ENCODE data around the gene DNAI2. TPM values are rescaled to one million over a fixed set of nuclear protein-coding genes. Genes with fewer than 3 reads are reported as not detected.

The DNAI2 gene
- total RNA-seq (under 1 TPM in 2 of 9 donors, not detected in 7; 0.06 to 0.14 TPM), polyA plus RNA-seq (under 1 TPM in 1 of 3 donors, not detected in 2; 0.26 TPM)
- long read RNA-seq, donor 1 = 0 reads
- long read RNA-seq, donor 2 = 0 reads
- long read RNA-seq, donor 3 = 0 reads
- long read RNA-seq, donor 4, partial matches to known transcripts = 0 of 1 reads
- long read RNA-seq, donor 4, other reads (novel, unspliced or antisense) = 1 of 1 reads
- long read RNA-seq, donor 5 = 0 reads
- long read RNA-seq, donor 6 = 0 reads
- long read RNA-seq, donor 7 = 0 reads
- long read RNA-seq, donor 8 = 0 reads
- long read RNA-seq, donor 9 = 0 reads
- long read RNA-seq, donor 10 = 0 reads

DNA sequence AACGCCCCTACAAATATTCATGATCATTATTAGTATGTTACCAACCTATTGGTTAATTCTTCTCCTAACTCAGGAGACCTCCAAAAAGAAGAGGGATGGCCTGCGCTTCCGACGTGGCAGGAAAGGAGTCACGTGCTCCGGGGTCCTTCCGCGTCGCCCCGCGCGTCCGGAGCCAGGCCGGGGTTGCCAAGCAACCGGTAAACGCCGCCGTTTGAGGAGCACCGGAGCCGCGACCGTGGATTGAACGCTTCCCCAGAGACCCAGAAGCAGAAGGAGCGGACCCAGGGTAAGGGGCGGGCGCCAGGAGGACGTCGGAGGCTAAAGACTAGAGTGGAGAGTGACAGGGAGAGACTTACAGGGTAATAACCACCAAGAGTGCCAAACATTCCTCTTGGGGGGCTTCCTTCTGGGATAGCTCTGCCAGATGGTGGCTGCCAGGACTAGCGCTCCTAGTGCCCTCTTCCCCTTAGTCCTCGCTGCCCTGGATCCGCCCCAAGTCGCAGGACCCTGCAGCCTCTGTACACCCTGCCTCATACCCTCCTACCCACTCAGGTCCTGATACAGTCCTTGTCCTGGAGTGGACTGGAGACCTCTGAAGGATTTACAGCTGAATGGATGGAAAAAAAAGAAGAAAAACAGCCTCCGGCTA is at the start of gene DNAI2:
TSS of gene DNAI2 (plus strand) at position 175 of the 649 bp plus-strand sequence. CDS start 7,584 bp downstream, outside the sequence.
- Histone ChIP-seq H3K4me3 (peak within 1 kb of the TSS in 1 of 4 donors; percentile 11), H3K27ac (no peak within 1 kb of the TSS), H3K36me3 (replicated peaks in 1 of 2) (no peaks in the 10 kb centered on the region), H3K4me1 (replicated peaks in 1 of 2) (peaks cover 0 to 9% of the 10 kb centered on the region in 2 donors), H3K9me3 (replicated peaks in 1 of 3) (no peaks in the 10 kb centered on the region), H3K27me3 (peaks cover 15% of the 10 kb centered on the region)
- WGBS, 4 donors = 11 to 20% (median 12%) methylated on average over 26 to 33 of the region's 33 CpGs
- TF ChIP-seq POLR2A (IDR thresholded peaks at IDR 0.05) = no peak
- TF ChIP-seq, protein P1, sequence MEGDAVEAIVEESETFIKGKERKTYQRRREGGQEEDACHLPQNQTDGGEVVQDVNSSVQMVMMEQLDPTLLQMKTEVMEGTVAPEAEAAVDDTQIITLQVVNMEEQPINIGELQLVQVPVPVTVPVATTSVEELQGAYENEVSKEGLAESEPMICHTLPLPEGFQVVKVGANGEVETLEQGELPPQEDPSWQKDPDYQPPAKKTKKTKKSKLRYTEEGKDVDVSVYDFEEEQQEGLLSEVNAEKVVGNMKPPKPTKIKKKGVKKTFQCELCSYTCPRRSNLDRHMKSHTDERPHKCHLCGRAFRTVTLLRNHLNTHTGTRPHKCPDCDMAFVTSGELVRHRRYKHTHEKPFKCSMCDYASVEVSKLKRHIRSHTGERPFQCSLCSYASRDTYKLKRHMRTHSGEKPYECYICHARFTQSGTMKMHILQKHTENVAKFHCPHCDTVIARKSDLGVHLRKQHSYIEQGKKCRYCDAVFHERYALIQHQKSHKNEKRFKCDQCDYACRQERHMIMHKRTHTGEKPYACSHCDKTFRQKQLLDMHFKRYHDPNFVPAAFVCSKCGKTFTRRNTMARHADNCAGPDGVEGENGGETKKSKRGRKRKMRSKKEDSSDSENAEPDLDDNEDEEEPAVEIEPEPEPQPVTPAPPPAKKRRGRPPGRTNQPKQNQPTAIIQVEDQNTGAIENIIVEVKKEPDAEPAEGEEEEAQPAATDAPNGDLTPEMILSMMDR (IDR thresholded peaks at IDR 0.05) = no peak
- peak in 1 of 7 donors; percentile 58 for DNase-seq
- intact Hi-C loops (cut with DNase I) = loop anchor here in 1 of 2 donors (10.0 kb wide), 1 partner anchor 59 kb away; the partner anchor contains the start of gene TTYH2

DNA sequence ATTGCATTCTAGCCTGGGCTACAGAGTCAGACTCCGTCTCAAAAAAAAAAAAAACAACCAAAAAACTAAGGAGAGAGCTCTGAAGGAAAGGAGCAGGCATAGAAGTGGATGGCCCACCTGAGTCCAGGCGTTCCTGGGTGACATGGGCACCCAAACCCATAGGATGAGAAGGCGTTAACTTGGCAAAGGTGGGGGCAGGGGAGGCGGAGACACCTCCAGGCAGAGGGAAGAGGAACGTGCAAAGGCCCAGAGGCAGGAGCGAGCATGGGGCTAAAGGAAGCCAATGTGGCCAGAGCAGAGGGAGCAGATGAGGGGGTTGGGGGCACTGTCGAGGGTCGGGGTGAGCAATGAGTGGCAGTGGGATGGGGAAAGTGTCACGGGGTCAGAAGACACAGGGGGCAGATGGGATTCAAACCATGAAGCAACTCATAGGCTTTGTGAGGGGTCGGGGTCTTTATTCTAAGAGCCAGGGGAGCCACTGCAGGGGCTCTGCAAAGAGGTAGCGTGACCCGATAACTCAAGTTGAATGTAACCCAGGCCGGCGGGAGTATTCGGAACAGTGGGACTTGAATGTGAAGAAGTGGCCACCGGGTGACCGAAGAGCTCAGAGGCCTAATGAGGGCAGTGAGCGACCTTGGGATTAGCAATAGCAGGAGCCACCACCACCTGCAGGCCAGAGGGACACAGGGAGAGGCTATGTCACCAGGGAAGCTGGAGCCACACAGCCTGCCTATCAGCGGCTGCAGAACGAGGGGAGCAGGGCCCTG is 48.9 kb upstream of the DNAI2 start:
- no peaks in the 10 kb centered on the region for H3K36me3 ChIP-seq (replicated peaks in 1 of 2)
- H3K9me3 ChIP-seq (replicated peaks in 1 of 3) = no peaks in the 10 kb centered on the region
- no peaks in the 10 kb centered on the region for H3K4me1 ChIP-seq (replicated peaks in 1 of 2)
- no peak overlapping the region for H3K27ac ChIP-seq
- 90 to 95% (median 92%) methylated on average over 19 to 20 of the region's 20 CpGs for WGBS, 4 donors
- intact Hi-C loops (cut with DNase I) = no loop called here
- H3K27me3 ChIP-seq = no peaks in the 10 kb centered on the region
- no peak for TF ChIP-seq POLR2A (IDR thresholded peaks at IDR 0.05)
- TF ChIP-seq, protein P1 (IDR thresholded peaks at IDR 0.05) = no peak
- DNase-seq = no peak
- H3K4me3 ChIP-seq = no peak overlapping the region

- no peaks in the 10 kb centered on the region for H3K4me1 ChIP-seq (replicated peaks in 1 of 2)
- TF ChIP-seq, protein P1 (IDR thresholded peaks at IDR 0.05) = no peak
- TF ChIP-seq POLR2A (IDR thresholded peaks at IDR 0.05) = no peak
Observed at GRCh38 chr17:74226252-74226651, 47.8 kb upstream of the DNAI2 start.

More at GRCh38 chr17:74226252-74226651, 47.8 kb upstream of the DNAI2 start:
- Histone ChIP-seq H3K27me3 (no peaks in the 10 kb centered on the region), H3K9me3 (replicated peaks in 1 of 3) (no peaks in the 10 kb centered on the region), H3K27ac (no peak overlapping the region), H3K36me3 (replicated peaks in 1 of 2) (no peaks in the 10 kb centered on the region), H3K4me3 (no peak overlapping the region)
- intact Hi-C loops (cut with DNase I) = no loop called here
- DNase-seq = no peak
- WGBS, 4 donors = 72 to 82% (median 79%) methylated on average over 6 of the region's 6 CpGs
